ENCODE measurements around the gene CCDC180. TPM values are rescaled to one million over a fixed set of nuclear protein-coding genes. Genes with fewer than 3 reads are reported as not detected.

CCDC180 gene
- total and polyA plus RNA-seq, 11 donors, result 0.55 to 5.3 (median 2.2) TPM

GRCh38 chr9:97315550-97315949, 8.1 kb downstream of the CCDC180 start:
- no peaks in the 10 kb centered on the region for H3K9me3 ChIP-seq
- no peaks in the 10 kb centered on the region for H3K4me1 ChIP-seq
- TF ChIP-seq CTCF (IDR thresholded peaks at IDR 0.05) (no peak), POLR2A (IDR thresholded peaks at IDR 0.05) (no peak)
- peak in 3 of 4 donors; percentile 43 to 72 (median 56) for ATAC-seq
- H3K27me3 ChIP-seq, result no peaks in the 10 kb centered on the region
- peaks cover 0 to 85% (median 64%) of the 10 kb centered on the region in 9 donors for H3K36me3 ChIP-seq
- DNase-seq, result no peak
- no peak overlapping the region for H3K4me3 ChIP-seq
- no peak overlapping the region for H3K27ac ChIP-seq
- 71 to 75% (median 75%) methylated on average over 4 of the region's 4 CpGs for WGBS, 4 donors
- intact Hi-C loops (cut with DNase I), result no loop called here

- H3K27ac ChIP-seq, result no peak overlapping the region
- no peak for DNase-seq
- ATAC-seq, result no peak
- H3K9me3 ChIP-seq, result no peaks in the 10 kb centered on the region
- WGBS, 4 donors, result 95 to 99% (median 96%) methylated on average over 6 to 7 of the region's 7 CpGs
- peaks cover 0 to 94% (median 54%) of the 10 kb centered on the region in 9 donors for H3K36me3 ChIP-seq
- no peak for TF ChIP-seq POLR2A (IDR thresholded peaks at IDR 0.05)
- no peak for TF ChIP-seq CTCF (IDR thresholded peaks at IDR 0.05)
- no peak overlapping the region for H3K4me3 ChIP-seq
- no peaks in the 10 kb centered on the region for H3K27me3 ChIP-seq
- intact Hi-C loops (cut with DNase I), result no loop called here
- no peaks in the 10 kb centered on the region for H3K4me1 ChIP-seq
These were observed 9.4 kb downstream of the CCDC180 start for GRCh38 chr9:97316904-97317303.

- 87 to 89% (median 88%) methylated on average over 6 of the region's 6 CpGs for WGBS, 4 donors
- no peak for DNase-seq
- Histone ChIP-seq H3K36me3 (peaks cover 0 to 93% (median 53%) of the 10 kb centered on the region in 9 donors), H3K27ac (no peak overlapping the region), H3K4me1 (no peaks in the 10 kb centered on the region), H3K27me3 (no peaks in the 10 kb centered on the region), H3K4me3 (no peak overlapping the region), H3K9me3 (no peaks in the 10 kb centered on the region)
- no peak for ATAC-seq
- no peak for TF ChIP-seq CTCF (IDR thresholded peaks at IDR 0.05)
- no peak for TF ChIP-seq POLR2A (IDR thresholded peaks at IDR 0.05)
- intact Hi-C loops (cut with DNase I), result no loop called here
These were observed 11.0 kb downstream of the CCDC180 start for GRCh38 chr9:97318433-97318832.

- 72 to 84% (median 78%) methylated on average over 2 of the region's 2 CpGs for whole genome bisulfite sequencing, 4 donors
- H3K4me3 ChIP-seq, result no peak overlapping the region
- no peaks in the 10 kb centered on the region for H3K27me3 ChIP-seq
- peaks cover 0 to 90% (median 53%) of the 10 kb centered on the region in 9 donors for H3K36me3 ChIP-seq
- H3K27ac ChIP-seq, result no peak overlapping the region
- no peaks in the 10 kb centered on the region for H3K4me1 ChIP-seq
- TF ChIP-seq POLR2A (IDR thresholded peaks at IDR 0.05) (no peak), CTCF (IDR thresholded peaks at IDR 0.05) (no peak)
- intact Hi-C loops (cut with DNase I), result no loop called here
- H3K9me3 ChIP-seq, result no peaks in the 10 kb centered on the region
- DNase-seq (no peak), ATAC-seq (no peak)
These were observed 11.9 kb downstream of the CCDC180 start for GRCh38 chr9:97319395-97319794.

Measured in heart left ventricle (tissue), 16 donors.